GM12878 (cell line): ENCODE results near the gene JKAMP. TPM values are rescaled to one million over a fixed set of nuclear protein-coding genes. Genes with fewer than 3 reads are reported as not detected.

Experiments
- ATAC-seq: fragments of 200-7000 bp; cut with Tn5 transposase; 3 replicates; pipeline ENCODE4 v1.9.1; 2020; ENCODE audit warnings: mild to moderate bottlenecking, moderate library complexity
- BruUV-seq: library from RNA; stranded (reverse); fragments of 400-500 nt; replicated peaks from 2 replicates; lab custom pipeline; 2021; lab: Mats Ljungman, UMichigan
- CTCF ChIA-PET: fragments of 300-600 bp; sonication (Branson Sonifier 250); formaldehyde crosslinking; extraction: SDS; loops from one replicate; lab custom pipeline; 2021; ENCODE audit warnings: inconsistent platforms; lab: Yijun Ruan, JAX
- POLR2A ChIA-PET: fragments of 350-600 bp; formaldehyde crosslinking; extraction: SDS; loops from one replicate; lab custom pipeline; 2021; ENCODE audit warnings: inconsistent platforms; lab: Charles Lee
- RAD21 ChIA-PET: fragments of 300-600 bp; sonication (Branson Sonifier 250); formaldehyde crosslinking; loops from one replicate; lab custom pipeline; 2023; ENCODE audit warnings: antibody characterized with exemption; ENCODE audit not compliant: unreplicated experiment; lab: Charles Lee
- SMC1A ChIA-PET: fragments of 300-600 bp; sonication (Branson Sonifier 250); formaldehyde crosslinking; loops from one replicate; lab custom pipeline; 2023; ENCODE audit not compliant: unreplicated experiment, uncharacterized antibody; lab: Charles Lee
- DNase-seq: peaks from one replicate; pipeline ENCODE4 v3.0.0-alpha.2; 2011; ENCODE audit warnings: low read depth, low spot score
- FAIRE-seq: peaks from 3 replicates; lab custom pipeline; 2011; peaks lifted over from hg19 to GRCh38; lab: Jason Lieb, UNC
- H2AFZ ChIP-seq: 2 replicates; pipeline ENCODE4 v1.6.0; 2011; ENCODE audit warnings: low read depth, low read length, control low read depth; ENCODE audit not compliant: control insufficient read depth
- H3K27ac ChIP-seq: 2 replicates; pipeline ENCODE4 v1.5.1; 2011; ENCODE audit warnings: control low read depth; ENCODE audit not compliant: control insufficient read depth, insufficient read depth
- H3K27me3 ChIP-seq, 2 experiments: replicated peaks in 1 of 2; 2 replicates each; pipeline versions ENCODE4 v1.6.0 to v1.6.1; 2011; ENCODE audit warnings: low read length in 1 of 2; ENCODE audit not compliant: control insufficient read depth in 2 of 2, insufficient read depth in 2 of 2
- H3K36me3 ChIP-seq, 2 experiments: 2 replicates each; pipeline ENCODE4 v1.5.1; 2011; ENCODE audit warnings: low read length in 1 of 2; ENCODE audit not compliant: control insufficient read depth in 2 of 2, insufficient read depth in 2 of 2
- H3K4me1 ChIP-seq: 2 replicates; pipeline ENCODE4 v1.6.1; 2011; ENCODE audit warnings: mild to moderate bottlenecking, low read length, moderate library complexity, mixed read lengths; ENCODE audit not compliant: control insufficient read depth, insufficient read depth
- H3K4me2 ChIP-seq: 2 replicates; pipeline ENCODE4 v1.6.0; 2011; ENCODE audit warnings: control low read depth; ENCODE audit not compliant: control insufficient read depth, insufficient read depth
- H3K4me3 ChIP-seq: fragments of 200-600 bp; sonication (generic); 2 replicates; pipeline ENCODE4 v1.5.1; 2016
- H3K79me2 ChIP-seq: 2 replicates; pipeline ENCODE4 v1.6.0; 2011; ENCODE audit warnings: low read length; ENCODE audit not compliant: control insufficient read depth, insufficient read depth
- H3K9ac ChIP-seq: 2 replicates; pipeline ENCODE4 v1.8.0; 2011; ENCODE audit warnings: low read length, control low read depth, mixed read lengths; ENCODE audit not compliant: control insufficient read depth, insufficient read depth
- H3K9me3 ChIP-seq: replicated peaks from 3 replicates; pipeline ENCODE4 v1.5.1; 2011; ENCODE audit warnings: mild to moderate bottlenecking, low read length; ENCODE audit not compliant: control insufficient read depth, insufficient read depth
- H4K20me1 ChIP-seq: 2 replicates; pipeline ENCODE4 v1.6.0; 2011; ENCODE audit not compliant: control insufficient read depth, insufficient read depth
- CBFB ChIP-seq: IDR thresholded peaks from 2 replicates; pipeline ENCODE4 v1.6.1; 2016; ENCODE audit warnings: antibody characterized with exemption, low read depth
- CBX3 ChIP-seq: fragments of 200-600 bp; sonication (generic); IDR thresholded peaks from 2 replicates; pipeline ENCODE4 v1.6.1; 2016; ENCODE audit warnings: low read depth, borderline replicate concordance
- CREB1 ChIP-seq: IDR thresholded peaks from 2 replicates; pipeline ENCODE4 v1.6.1; 2012; ENCODE audit warnings: low read depth, mild to moderate bottlenecking, inconsistent platforms
- PAX8 ChIP-seq: fragments of 450-650 bp; IDR thresholded peaks from 2 replicates; pipeline ENCODE4 v1.6.1; 2017; ENCODE audit warnings: mild to moderate bottlenecking, moderate library complexity
- RCOR1 ChIP-seq: conservative IDR thresholded peaks from 2 replicates; pipeline ENCODE4 v1.6.1; 2012; ENCODE audit warnings: low read depth, low read length, improper control_type of control experiment
- RFX5 ChIP-seq: IDR thresholded peaks from 2 replicates; pipeline ENCODE4 v1.6.1; 2011; ENCODE audit warnings: low read depth, low read length, improper control_type of control experiment
- SUZ12 ChIP-seq: fragments of 200-600 bp; sonication (generic); IDR thresholded peaks from one replicate; pipeline ENCODE4 v1.6.1; 2018; ENCODE audit warnings: antibody characterized with exemption, mild to moderate bottlenecking; ENCODE audit not compliant: unreplicated experiment
- TBL1XR1 ChIP-seq: IDR thresholded peaks from 2 replicates; pipeline ENCODE4 v1.6.1; 2012; ENCODE audit warnings: low read depth, low read length, improper control_type of control experiment
- WGBS: methylation state at CpG from one replicate; pipeline ENCODE4 v1.1.6; 2016; ENCODE audit warnings: low lambda C conversion rate; ENCODE audit not compliant: insufficient replicate concordance, insufficient coverage; ENCODE audit errors: missing lambda C conversion rate; 5-methylcytosine and 5-hydroxymethylcytosine counted together
- in situ Hi-C: fragments of 300-500 bp; cut with MboI; formaldehyde crosslinking; loops from 9 replicates; pipeline ENCODE4 v1.14.3; 2018; ENCODE audit warnings: mixed read lengths
- intact Hi-C: fragments of 100-400 bp; cut with micrococcal nuclease; formaldehyde crosslinking; loops from one replicate; pipeline ENCODE4 v1.14.2; 2022; ENCODE audit not compliant: unreplicated experiment
- polyA plus RNA-seq, 11 experiments: library from polyadenylated mRNA; depleted of rRNA in 4 of 11; unstranded in 6 of 11; stranded (reverse) in 5 of 11; fragments of >200 nt; fragmentation: Nextera tagmentation in 4 of 11; fragmentation: Illumina TruSeq in 1 of 11; extraction: Ambion mirVana in 4 of 11; extraction: Trizol in 1 of 11; gene quantifications; 1 replicate in 1 of 11; 2 replicates in 10 of 11; pipeline versions ENCODE4 v1.2.1 to v1.2.3, GENCODE V29; 2011 to 2016; ENCODE audit warnings: inconsistent platforms in 2 of 11, missing spikeins in 2 of 11, low read depth in 1 of 11
- total RNA-seq, 4 experiments: library from RNA; depleted of rRNA in 3 of 4; stranded (reverse); fragments of >200 nt in 3 of 4; fragmentation: Illumina TruSeq in 1 of 4; extraction: Trizol in 1 of 4; gene quantifications; 2 replicates each; pipeline versions ENCODE4 v1.2.1 to v1.2.3, GENCODE V29; 2013 to 2021
- TF ChIP-seq, protein P1 (sequence below): IDR thresholded peaks from 2 replicates; pipeline ENCODE4 v1.6.1; 2011; ENCODE audit warnings: low read depth, mild to moderate bottlenecking, low read length, moderate library complexity, borderline replicate concordance; ENCODE audit errors: extremely low read depth
- TF ChIP-seq, protein P2 (sequence below): fragments of 450-650 bp; IDR thresholded peaks from 2 replicates; pipeline ENCODE4 v1.6.1; 2017; ENCODE audit warnings: mild to moderate bottlenecking

The JKAMP gene
- total and polyA plus RNA-seq, 10 of the 15 experiments (the other 5 are each of a cell fraction or from before 2014, with no cell fraction given), result 18.2 to 129 (median 46.6) TPM

DNA sequence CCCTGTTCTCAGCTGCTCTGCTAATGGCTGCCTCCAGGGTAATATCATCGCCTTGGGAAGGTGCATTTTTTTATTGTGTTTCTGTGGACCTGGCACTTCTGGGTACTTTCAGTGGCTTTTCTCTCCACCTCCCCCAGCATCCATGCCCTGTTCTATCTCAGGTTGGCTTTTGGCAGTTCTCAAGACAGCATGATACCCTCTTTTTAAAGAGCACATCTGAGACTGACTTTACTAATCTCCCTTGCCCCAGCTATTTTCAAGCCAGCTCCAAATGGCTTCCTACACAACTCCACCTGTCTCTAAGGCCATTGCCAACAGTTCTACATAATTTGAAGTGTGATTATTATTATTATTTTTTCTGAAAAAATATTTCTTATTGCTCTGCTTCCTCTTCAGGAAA is 53.2 kb downstream of the JKAMP start:
- POLR2A ChIA-PET, result no interaction called here

More for the DNA sequence above, 53.2 kb downstream of the JKAMP start:
- Histone ChIP-seq H3K9ac (no peak overlapping the region), H3K27ac (no peak overlapping the region), H3K4me1 (no peaks in the 10 kb centered on the region), H3K4me2 (no peak overlapping the region), H3K36me3 (no peaks in the 10 kb centered on the region), H3K79me2 (no peaks in the 10 kb centered on the region), H2AFZ (no peak overlapping the region), H3K4me3 (no peak overlapping the region), H3K27me3 (no peaks in the 10 kb centered on the region; a peak in 2 of 4 replicates), H3K9me3 (no peaks in the 10 kb centered on the region), H4K20me1 (no peaks in the 10 kb centered on the region)
- TF ChIP-seq RFX5, result no peak
- TF ChIP-seq TBL1XR1, result no peak
- no peak for TF ChIP-seq CREB1
- TF ChIP-seq, protein P1, sequence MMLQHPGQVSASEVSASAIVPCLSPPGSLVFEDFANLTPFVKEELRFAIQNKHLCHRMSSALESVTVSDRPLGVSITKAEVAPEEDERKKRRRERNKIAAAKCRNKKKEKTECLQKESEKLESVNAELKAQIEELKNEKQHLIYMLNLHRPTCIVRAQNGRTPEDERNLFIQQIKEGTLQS, result no peak
- TF ChIP-seq, protein P2, sequence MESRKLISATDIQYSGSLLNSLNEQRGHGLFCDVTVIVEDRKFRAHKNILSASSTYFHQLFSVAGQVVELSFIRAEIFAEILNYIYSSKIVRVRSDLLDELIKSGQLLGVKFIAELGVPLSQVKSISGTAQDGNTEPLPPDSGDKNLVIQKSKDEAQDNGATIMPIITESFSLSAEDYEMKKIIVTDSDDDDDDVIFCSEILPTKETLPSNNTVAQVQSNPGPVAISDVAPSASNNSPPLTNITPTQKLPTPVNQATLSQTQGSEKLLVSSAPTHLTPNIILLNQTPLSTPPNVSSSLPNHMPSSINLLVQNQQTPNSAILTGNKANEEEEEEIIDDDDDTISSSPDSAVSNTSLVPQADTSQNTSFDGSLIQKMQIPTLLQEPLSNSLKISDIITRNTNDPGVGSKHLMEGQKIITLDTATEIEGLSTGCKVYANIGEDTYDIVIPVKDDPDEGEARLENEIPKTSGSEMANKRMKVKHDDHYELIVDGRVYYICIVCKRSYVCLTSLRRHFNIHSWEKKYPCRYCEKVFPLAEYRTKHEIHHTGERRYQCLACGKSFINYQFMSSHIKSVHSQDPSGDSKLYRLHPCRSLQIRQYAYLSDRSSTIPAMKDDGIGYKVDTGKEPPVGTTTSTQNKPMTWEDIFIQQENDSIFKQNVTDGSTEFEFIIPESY, result no peak
- TF ChIP-seq CBX3, result no peak
- no peak for TF ChIP-seq PAX8
- no peak for TF ChIP-seq CBFB
- no peak for TF ChIP-seq RCOR1
- TF ChIP-seq SUZ12, result no peak
- FAIRE-seq (no peak), ATAC-seq (no peak), DNase-seq (no peak)
- no TSS peak for BruUV-seq
- SMC1A ChIA-PET, result no interaction called here
- WGBS, result 63% methylated on average over 1 of the region's 1 CpG
- in situ Hi-C loops (no loop called here), intact Hi-C loops (no loop called here)
- CTCF ChIA-PET, result no interaction called here
- RAD21 ChIA-PET, result no interaction called here
